ENCODE measurements around the gene MDK.

GRCh38 chr11:46346886-46347636 is 34.4 kb upstream of the MDK start, which contains the start of gene DGKZ:
- TF ChIP-seq CTCF (IDR thresholded peaks at IDR 0.05) (peak; percentile 37 to 100 (median 96)), POLR2A (IDR thresholded peaks at IDR 0.05) (peak in 2 of 3 donors; percentile 13 to 50)

All from body of pancreas (tissue), 4 donors.